HG03378 (cell line): Measurements from ENCODE around the gene NDST1.

Experiments
- ATAC-seq: cut with Tn5 transposase; IDR thresholded peaks from one replicate; pipeline ENCODE4 v1.9.1; 2021; ENCODE audit warnings: mild to moderate bottlenecking, moderate library complexity; ENCODE audit not compliant: unreplicated experiment

The NDST1 gene

GRCh38 chr5:150540615-150541396 is 32.9 kb downstream of the NDST1 start:
- ATAC-seq: no peak

DNA sequence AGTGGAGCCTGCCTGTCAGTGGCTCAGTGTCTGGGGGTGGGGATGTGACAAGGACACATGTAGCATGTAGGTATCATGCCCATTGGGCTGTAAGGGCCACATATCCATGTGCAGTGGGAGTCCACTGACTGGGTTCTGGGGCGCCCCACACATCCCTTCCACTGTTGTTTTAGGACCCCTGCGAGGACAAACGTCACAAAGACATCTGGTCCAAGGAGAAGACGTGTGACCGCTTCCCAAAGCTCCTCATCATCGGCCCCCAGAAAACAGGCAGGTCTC is 33.4 kb downstream of the NDST1 start:
- no peak for ATAC-seq

DNA sequence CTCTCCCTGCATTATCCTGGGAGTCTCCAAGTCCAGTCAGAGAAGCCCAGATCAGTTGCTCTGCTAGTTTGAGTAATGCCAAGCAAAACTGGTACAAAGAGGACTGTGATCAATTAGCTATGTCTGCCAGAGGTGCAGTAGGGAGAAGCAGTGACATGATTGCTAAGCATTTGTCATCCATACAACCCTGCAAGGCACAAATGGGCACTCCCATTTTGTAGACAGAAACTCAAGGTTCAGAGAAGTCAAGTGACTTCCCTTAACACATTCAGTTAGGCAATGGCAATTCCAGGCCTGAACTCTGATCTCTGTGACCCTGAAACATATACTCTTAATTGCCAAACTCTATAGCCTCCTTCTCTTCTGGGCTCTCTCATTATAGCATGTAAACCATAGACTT is 34.0 kb downstream of the NDST1 start:
- ATAC-seq: no peak

GRCh38 chr5:150542933-150543445 is 35.1 kb downstream of the NDST1 start:
- no peak for ATAC-seq

- ATAC-seq: peak; percentile 82
Measured at GRCh38 chr5:150544611-150545219, 36.8 kb downstream of the NDST1 start.

DNA sequence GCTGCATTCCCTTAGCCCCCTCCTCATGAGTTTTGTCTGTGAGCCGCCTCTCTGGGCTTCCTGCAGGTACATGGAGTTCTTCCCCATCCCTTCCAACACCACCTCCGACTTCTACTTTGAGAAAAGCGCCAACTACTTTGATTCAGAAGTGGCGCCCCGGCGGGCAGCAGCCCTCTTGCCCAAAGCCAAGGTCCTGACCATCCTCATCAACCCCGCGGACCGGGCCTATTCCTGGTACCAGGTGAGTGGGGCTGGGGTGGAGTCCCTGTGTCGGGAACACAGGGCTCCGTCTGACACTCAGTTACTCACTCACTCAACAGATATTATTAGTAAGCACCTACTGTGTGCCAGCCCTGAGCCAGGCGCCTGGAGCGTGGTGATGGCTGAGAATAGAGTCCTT is 37.3 kb downstream of the NDST1 start:
- ATAC-seq: no peak

DNA sequence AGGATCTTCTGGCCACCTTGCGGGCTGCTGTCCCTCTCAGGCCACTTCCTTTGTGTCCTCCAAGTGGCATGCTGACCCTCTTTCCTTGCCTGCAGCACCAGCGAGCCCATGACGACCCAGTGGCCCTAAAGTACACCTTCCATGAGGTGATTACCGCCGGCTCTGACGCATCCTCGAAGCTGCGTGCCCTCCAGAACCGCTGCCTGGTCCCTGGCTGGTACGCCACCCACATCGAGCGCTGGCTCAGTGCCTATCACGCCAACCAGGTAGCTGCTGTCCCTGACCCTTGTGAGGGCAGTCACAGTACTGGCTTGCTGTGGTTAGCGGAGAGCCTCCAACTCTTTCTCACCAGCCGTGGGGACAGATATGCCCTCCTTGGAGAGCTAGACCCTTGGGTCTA is 40.2 kb downstream of the NDST1 start:
- no peak for ATAC-seq

GRCh38 chr5:150549735-150550134 is 41.8 kb downstream of the NDST1 start:
- ATAC-seq: no peak

DNA sequence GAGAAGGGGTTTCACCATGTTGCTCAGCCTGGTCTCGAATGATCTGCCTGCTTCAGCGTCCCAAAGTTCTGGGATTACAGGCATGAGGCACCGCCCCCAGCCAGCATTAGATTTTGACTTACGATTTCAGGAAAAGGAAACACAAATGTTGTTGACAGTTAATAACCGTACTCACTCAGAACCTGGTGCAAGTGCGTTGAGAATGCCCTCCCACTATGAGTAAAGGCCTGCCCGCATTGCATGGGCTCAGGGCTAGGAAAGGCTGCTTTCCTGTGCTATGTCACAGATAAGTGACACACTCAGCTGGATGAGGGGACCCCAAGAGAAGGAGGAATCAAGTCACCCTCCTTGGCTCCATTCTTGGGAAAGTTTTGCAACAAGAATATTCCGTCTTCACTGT is 42.4 kb downstream of the NDST1 start:
- ATAC-seq: no peak

GRCh38 chr5:150551066-150551465 is 43.1 kb downstream of the NDST1 start:
- no peak for ATAC-seq

- no peak for ATAC-seq
Measured at GRCh38 chr5:150553402-150553801, 45.5 kb downstream of the NDST1 start.

DNA sequence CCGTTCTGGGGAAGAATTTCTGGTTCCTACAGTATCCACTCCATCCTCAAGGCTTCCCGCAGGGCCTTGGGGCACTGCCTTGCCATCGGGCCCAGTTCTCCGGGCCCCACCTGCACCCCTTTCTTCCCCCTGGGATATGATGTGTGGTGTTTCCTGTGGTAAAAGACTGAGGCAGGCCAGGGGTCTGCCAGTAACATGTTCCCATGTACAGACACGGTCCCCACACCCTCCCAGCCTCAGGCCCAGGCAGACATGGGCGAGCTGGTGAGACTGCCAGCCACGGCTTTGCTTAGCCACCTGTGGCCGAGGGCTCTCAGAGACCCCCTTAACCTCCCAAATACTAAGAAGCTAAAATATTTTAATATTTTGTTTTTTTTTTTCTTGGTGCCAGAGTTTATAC is 46.0 kb downstream of the NDST1 start:
- ATAC-seq: no peak

- ATAC-seq: no peak
Measured at GRCh38 chr5:150554857-150555256, 46.9 kb downstream of the NDST1 start.

GRCh38 chr5:150556106-150556505 is 48.2 kb downstream of the NDST1 start:
- ATAC-seq: no peak

- no peak for ATAC-seq
Measured at GRCh38 chr5:150556859-150557508, 49.1 kb downstream of the NDST1 start.

GRCh38 chr5:150557509-150557872 is 49.6 kb downstream of the NDST1 start:
- no peak for ATAC-seq

GRCh38 chr5:150558088-150558621 is 50.2 kb downstream of the NDST1 start:
- ATAC-seq: no peak

GRCh38 chr5:150559088-150559487 is 51.2 kb downstream of the NDST1 start:
- ATAC-seq: no peak

GRCh38 chr5:150559701-150560100 is 51.8 kb downstream of the NDST1 start:
- no peak for ATAC-seq

DNA sequence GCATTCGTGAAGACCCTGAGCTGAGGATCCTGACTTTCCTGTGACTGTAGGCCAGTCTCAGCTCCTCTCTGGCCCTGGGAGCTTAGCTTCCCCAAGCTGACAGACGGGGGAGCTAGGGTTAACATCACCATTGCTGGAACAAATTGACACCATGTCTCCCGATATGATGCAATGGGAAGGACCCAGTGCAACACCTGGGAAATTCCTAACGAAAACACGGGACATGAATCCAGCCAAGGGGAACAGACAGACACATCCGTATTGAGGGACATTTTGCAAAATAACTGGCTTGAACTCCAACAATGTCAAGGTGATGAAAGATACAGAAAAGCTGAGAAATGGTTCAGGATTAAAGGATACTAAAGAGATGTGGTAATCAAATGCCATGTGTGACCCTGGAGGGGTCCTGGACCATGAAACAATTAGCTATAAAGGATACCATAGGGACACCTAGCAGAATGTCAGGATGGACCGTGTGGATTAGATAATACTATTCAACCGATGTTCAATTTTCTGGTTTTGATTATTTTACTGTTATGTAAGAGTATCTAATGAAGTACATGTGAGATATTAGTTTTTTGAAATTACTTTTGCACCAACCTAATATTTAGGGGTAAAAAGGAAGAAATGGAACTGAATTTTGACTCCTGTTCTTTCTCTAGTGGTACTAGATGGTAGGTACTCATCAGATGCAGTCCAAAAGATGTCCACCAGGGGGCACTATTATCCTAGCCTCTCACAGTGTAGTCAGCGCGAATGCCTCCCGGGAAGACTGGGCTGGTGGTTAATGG is 52.7 kb downstream of the NDST1 start:
- ATAC-seq: peak; percentile 76

- ATAC-seq: no peak
Measured at GRCh38 chr5:150561192-150561512, 53.2 kb downstream of the NDST1 start.
